Karpas-422 (cell line): ENCODE measurements around the gene GNAL. TPM values are rescaled to one million over a fixed set of nuclear protein-coding genes. Genes with fewer than 3 reads are reported as not detected.

Experiments
- DNase-seq: peaks from one replicate; pipeline ENCODE4 v3.0.0-alpha.2; 2015
- H2AFZ ChIP-seq: fragments of 200-600 bp; sonication (generic); 2 replicates; pipeline ENCODE4 v1.6.1; 2014; ENCODE audit warnings: antibody characterized with exemption, low read length, mixed read lengths
- H3K27ac ChIP-seq: fragments of 200-600 bp; sonication (generic); 2 replicates; pipeline ENCODE4 v1.5.1; 2014; ENCODE audit warnings: mild to moderate bottlenecking, low read length, moderate library complexity
- H3K27me3 ChIP-seq: fragments of 200-600 bp; sonication (generic); 2 replicates; pipeline ENCODE4 v1.6.1; 2014; ENCODE audit warnings: low read length, mixed read lengths
- H3K36me3 ChIP-seq: fragments of 200-600 bp; sonication (generic); 2 replicates; pipeline ENCODE4 v1.6.1; 2014; ENCODE audit warnings: low read length, mixed read lengths; ENCODE audit not compliant: insufficient read depth
- H3K4me1 ChIP-seq: fragments of 200-600 bp; sonication (generic); 2 replicates; pipeline ENCODE4 v1.6.1; 2014; ENCODE audit warnings: mild to moderate bottlenecking, low read length, mixed read lengths
- H3K4me2 ChIP-seq: fragments of 200-600 bp; sonication (generic); 2 replicates; pipeline ENCODE4 v1.6.1; 2014; ENCODE audit warnings: low read length, low read depth, mild to moderate bottlenecking; ENCODE audit not compliant: poor library complexity, severe bottlenecking
- H3K4me3 ChIP-seq: fragments of 200-600 bp; sonication (generic); 2 replicates; pipeline ENCODE4 v1.5.1; 2014; ENCODE audit warnings: mild to moderate bottlenecking, antibody characterized with exemption, low read length, mixed read lengths
- H3K79me2 ChIP-seq: fragments of 200-600 bp; sonication (generic); 2 replicates; pipeline ENCODE4 v1.6.1; 2014; ENCODE audit warnings: mild to moderate bottlenecking, low read length, mixed read lengths
- H3K9ac ChIP-seq: fragments of 200-600 bp; sonication (generic); 2 replicates; pipeline ENCODE4 v1.6.0; 2014; ENCODE audit warnings: low read length
- H3K9me2 ChIP-seq: fragments of 200-600 bp; sonication (generic), shearing (Covaris generic); replicated peaks from 2 replicates; pipeline ENCODE4 v1.6.0; 2014; ENCODE audit warnings: mild to moderate bottlenecking, low read length, moderate library complexity; ENCODE audit not compliant: insufficient read depth
- H3K9me3 ChIP-seq: fragments of 300-700, 200-600 bp; sonication (generic); 2 replicates; pipeline ENCODE4 v1.6.1; 2014; ENCODE audit warnings: low read length, mixed read lengths
- H4K20me1 ChIP-seq: fragments of 200-600 bp; sonication (generic); 2 replicates; pipeline ENCODE4 v1.6.1; 2014; ENCODE audit warnings: mild to moderate bottlenecking, antibody characterized with exemption, low read length, low read depth; ENCODE audit not compliant: insufficient read depth
- total RNA-seq: library from RNA; depleted of rRNA; stranded (reverse); fragments of >200 nt; shearing (Covaris generic); gene quantifications from 2 replicates; pipeline ENCODE4 v1.2.3, GENCODE V29; 2014; ENCODE audit warnings: low replicate concordance

GNAL gene
- total RNA-seq, 1 experiment from 2014 or later = not detected

DNA sequence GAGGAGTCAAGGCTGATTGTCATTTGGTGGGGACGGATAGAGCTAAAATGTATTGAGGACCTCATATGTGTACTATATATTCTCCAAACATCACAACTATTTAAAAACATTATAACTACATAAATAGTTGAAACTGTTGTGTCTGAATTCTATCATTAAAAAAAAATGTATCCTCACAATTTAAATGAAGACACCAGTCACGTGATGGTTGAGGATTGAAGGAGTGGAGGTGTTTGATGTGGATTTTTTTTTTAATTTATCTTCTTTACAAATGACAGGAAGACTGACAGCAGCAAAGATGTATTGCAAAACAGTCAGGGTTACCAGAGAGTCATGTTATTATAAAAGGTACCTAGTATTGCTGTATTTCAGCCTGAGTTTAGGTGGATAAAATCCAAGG, 30.0 kb downstream of the GNAL start:
- H3K27ac ChIP-seq = no peak overlapping the region
- no peak for DNase-seq
- H3K9me3 ChIP-seq = no peaks in the 10 kb centered on the region
- no peak overlapping the region for H3K4me2 ChIP-seq
- H3K36me3 ChIP-seq = no peaks in the 10 kb centered on the region
- H3K9ac ChIP-seq = no peak overlapping the region
- no peaks in the 10 kb centered on the region for H3K27me3 ChIP-seq
- no peaks in the 10 kb centered on the region for H3K9me2 ChIP-seq
- no peaks in the 10 kb centered on the region for H4K20me1 ChIP-seq
- H3K4me3 ChIP-seq = no peak overlapping the region
- no peaks in the 10 kb centered on the region for H3K4me1 ChIP-seq
- no peaks in the 10 kb centered on the region for H3K79me2 ChIP-seq
- H2AFZ ChIP-seq = no peak overlapping the region

DNA sequence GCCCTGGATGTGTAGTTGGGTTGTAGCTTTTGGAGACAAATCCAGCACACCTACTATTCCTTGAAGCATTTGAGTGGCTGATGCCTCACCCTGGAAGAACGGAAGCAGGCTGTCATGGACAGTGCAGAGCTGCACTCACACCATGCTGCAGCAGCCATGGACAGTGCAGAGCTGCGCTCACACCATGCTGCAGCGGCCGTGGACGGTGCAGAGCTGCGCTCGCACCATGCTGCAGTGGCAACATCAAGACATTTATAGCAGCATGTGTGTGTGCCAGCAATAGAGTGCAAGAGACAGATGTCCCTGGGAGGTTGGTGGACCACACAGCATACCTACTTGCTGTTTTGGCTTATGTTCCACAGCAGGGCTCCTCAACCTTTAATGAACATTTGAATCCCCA, 30.6 kb downstream of the GNAL start:
- no peaks in the 10 kb centered on the region for H3K36me3 ChIP-seq
- H3K9ac ChIP-seq = no peak overlapping the region
- no peak overlapping the region for H2AFZ ChIP-seq
- H3K4me3 ChIP-seq = no peak overlapping the region
- no peaks in the 10 kb centered on the region for H3K27me3 ChIP-seq
- H3K9me3 ChIP-seq = no peaks in the 10 kb centered on the region
- no peaks in the 10 kb centered on the region for H4K20me1 ChIP-seq
- no peaks in the 10 kb centered on the region for H3K9me2 ChIP-seq
- DNase-seq = no peak
- H3K79me2 ChIP-seq = no peaks in the 10 kb centered on the region
- no peak overlapping the region for H3K27ac ChIP-seq
- no peak overlapping the region for H3K4me2 ChIP-seq
- H3K4me1 ChIP-seq = no peaks in the 10 kb centered on the region

DNA sequence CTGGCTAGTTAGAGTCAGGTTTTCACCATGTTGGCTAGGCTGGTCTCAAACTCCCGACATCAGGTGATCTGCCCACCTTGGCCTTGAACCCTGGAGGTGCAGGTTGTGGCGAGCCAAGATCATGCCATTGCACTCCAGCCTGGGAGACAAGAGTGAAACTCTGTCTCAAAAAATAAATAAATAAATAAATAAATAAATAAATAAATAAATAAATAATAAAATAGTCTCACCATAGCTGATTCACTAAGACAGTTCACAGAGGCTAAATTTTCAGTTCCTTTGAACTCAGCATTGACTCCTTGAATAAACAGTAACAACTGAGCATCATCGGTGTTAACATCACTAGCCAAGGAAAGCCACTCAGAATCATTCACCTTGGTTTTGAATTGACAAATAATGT, 32.7 kb downstream of the GNAL start:
- no peaks in the 10 kb centered on the region for H3K9me2 ChIP-seq
- H3K4me3 ChIP-seq = no peak overlapping the region
- no peaks in the 10 kb centered on the region for H3K27me3 ChIP-seq
- H2AFZ ChIP-seq = no peak overlapping the region
- H3K79me2 ChIP-seq = no peaks in the 10 kb centered on the region
- H3K36me3 ChIP-seq = no peaks in the 10 kb centered on the region
- no peaks in the 10 kb centered on the region for H3K4me1 ChIP-seq
- H4K20me1 ChIP-seq = no peaks in the 10 kb centered on the region
- DNase-seq = no peak
- H3K27ac ChIP-seq = no peak overlapping the region
- no peak overlapping the region for H3K9ac ChIP-seq
- H3K9me3 ChIP-seq = no peaks in the 10 kb centered on the region
- H3K4me2 ChIP-seq = no peak overlapping the region

DNA sequence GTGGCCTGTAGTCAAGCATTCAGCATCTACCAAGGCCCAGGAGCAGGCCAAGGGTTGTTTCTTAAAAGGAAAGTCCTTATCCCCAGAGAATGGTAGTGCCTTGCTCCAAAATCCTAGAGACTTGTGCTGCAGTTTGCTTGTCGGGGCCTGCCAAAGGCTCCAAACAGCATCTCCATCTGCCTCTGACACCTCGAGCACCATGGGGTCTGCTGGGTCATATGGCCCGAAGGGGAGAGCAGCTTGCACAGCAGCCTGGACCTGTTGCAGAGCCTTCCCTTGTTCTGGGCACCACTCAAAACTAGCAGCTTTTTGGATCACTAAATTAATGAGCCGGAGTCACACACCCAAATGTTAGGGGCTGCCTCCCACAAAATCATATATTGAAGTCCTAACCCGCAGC, 35.7 kb downstream of the GNAL start:
- Histone ChIP-seq H3K36me3 (no peaks in the 10 kb centered on the region), H3K9me2 (no peaks in the 10 kb centered on the region), H4K20me1 (no peaks in the 10 kb centered on the region), H3K27me3 (no peaks in the 10 kb centered on the region), H3K27ac (no peak overlapping the region), H3K79me2 (no peaks in the 10 kb centered on the region), H3K4me1 (no peaks in the 10 kb centered on the region), H3K9ac (no peak overlapping the region), H3K4me3 (no peak overlapping the region), H2AFZ (no peak overlapping the region), H3K4me2 (no peak overlapping the region), H3K9me3 (no peaks in the 10 kb centered on the region)
- no peak for DNase-seq

DNA sequence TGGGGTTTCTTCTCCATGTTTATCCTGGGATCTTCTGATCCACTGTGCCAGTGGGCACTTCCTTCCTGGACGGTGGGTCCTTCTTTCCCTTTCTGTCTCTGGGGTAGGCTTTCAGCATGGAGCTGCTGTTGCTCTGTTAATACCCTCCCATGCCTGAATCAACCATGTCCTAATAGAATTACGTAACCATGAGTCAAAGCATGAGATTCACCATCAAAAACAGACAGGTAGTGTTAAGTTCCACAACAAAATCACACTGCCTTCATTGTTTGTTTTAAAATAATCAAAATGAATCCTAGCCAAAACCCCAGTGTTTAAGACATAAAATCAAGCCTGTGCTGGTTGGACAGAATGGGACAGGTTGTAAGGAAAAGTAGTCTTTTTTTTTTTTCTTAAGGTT, 37.5 kb downstream of the GNAL start:
- Histone ChIP-seq H3K27ac (no peak overlapping the region), H3K9me3 (no peaks in the 10 kb centered on the region), H3K36me3 (no peaks in the 10 kb centered on the region), H2AFZ (no peak overlapping the region), H3K4me2 (no peak overlapping the region), H3K27me3 (no peaks in the 10 kb centered on the region), H3K9ac (no peak overlapping the region), H3K9me2 (no peaks in the 10 kb centered on the region), H4K20me1 (no peaks in the 10 kb centered on the region), H3K4me3 (no peak overlapping the region), H3K4me1 (no peaks in the 10 kb centered on the region), H3K79me2 (no peaks in the 10 kb centered on the region)
- no peak for DNase-seq

DNA sequence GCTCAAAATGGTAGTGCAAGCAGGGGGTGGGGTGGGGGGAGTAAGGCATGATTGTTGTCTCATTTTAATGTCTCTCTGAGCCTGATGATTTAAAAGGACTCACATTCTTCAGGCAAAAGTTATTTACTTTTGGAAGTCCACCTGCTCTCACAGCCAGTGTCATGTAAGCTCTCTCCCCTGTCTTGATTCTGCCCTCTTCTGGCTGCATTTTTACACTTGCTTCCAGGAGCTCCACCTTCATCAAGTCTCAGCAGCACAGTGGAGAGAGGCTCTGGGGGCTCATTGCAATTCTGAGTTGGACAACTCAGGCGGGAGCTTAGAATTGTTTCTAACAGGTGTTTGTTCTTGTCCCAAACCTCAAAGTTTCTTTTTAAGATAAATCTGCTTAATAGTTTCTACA, 39.2 kb downstream of the GNAL start:
- peak; percentile 56 for DNase-seq

DNA sequence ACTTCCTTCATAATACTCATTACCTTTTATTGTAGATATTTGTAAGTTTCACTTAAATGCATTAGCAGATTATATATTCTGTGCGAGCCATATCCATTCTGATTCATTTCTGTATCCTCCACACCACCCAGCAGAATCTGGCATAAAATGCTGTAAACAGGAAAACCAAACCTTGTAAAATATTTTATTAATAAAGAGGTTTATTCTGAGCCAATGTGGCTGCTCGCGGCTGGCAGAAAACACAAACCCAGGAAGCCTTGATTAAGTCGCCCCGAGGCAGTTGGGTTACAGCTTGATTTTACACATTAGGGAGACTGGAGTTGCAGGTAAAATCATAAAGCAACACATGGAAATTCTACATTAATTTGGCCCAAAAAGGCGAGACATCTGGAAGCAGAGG, 40.5 kb downstream of the GNAL start:
- H3K9ac ChIP-seq = no peak overlapping the region
- H3K79me2 ChIP-seq = no peaks in the 10 kb centered on the region
- no peaks in the 10 kb centered on the region for H3K9me2 ChIP-seq
- no peak overlapping the region for H3K27ac ChIP-seq
- H3K27me3 ChIP-seq = no peaks in the 10 kb centered on the region
- H3K9me3 ChIP-seq = no peaks in the 10 kb centered on the region
- H3K4me2 ChIP-seq = no peak overlapping the region
- H3K4me1 ChIP-seq = no peaks in the 10 kb centered on the region
- no peaks in the 10 kb centered on the region for H3K36me3 ChIP-seq
- H2AFZ ChIP-seq = no peak overlapping the region
- no peak for DNase-seq
- H3K4me3 ChIP-seq = no peak overlapping the region
- H4K20me1 ChIP-seq = no peaks in the 10 kb centered on the region

More for the DNA sequence above, 39.2 kb downstream of the GNAL start:
- no peaks in the 10 kb centered on the region for H3K27me3 ChIP-seq
- H3K9ac ChIP-seq = no peak overlapping the region
- no peak overlapping the region for H3K4me3 ChIP-seq
- no peaks in the 10 kb centered on the region for H3K4me1 ChIP-seq
- H3K27ac ChIP-seq = no peak overlapping the region
- no peaks in the 10 kb centered on the region for H4K20me1 ChIP-seq
- H3K36me3 ChIP-seq = no peaks in the 10 kb centered on the region
- H3K4me2 ChIP-seq = no peak overlapping the region
- H3K9me2 ChIP-seq = no peaks in the 10 kb centered on the region
- H3K79me2 ChIP-seq = no peaks in the 10 kb centered on the region
- no peak overlapping the region for H2AFZ ChIP-seq
- H3K9me3 ChIP-seq = no peaks in the 10 kb centered on the region

DNA sequence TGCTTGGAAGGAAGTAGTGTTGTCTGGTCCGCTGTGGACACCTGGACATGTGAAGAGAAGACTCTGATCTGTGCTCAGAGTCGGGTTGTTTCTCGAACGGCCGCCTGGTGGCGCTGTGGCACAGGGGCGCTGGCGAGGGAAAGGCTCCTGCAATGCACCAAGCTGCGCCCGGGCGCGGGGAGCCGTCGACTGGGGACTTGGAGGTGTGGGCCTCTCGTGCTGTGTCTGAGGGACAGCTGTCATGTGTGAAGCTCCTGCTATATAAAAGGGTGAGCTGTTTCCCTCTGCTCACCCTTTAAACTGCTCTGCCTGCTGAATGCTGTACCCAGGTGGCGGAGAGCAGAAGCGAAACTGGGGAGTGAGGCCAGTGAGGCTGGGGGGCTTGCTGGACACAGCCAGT, 44.0 kb downstream of the GNAL start:
- H2AFZ ChIP-seq = no peak overlapping the region

DNA sequence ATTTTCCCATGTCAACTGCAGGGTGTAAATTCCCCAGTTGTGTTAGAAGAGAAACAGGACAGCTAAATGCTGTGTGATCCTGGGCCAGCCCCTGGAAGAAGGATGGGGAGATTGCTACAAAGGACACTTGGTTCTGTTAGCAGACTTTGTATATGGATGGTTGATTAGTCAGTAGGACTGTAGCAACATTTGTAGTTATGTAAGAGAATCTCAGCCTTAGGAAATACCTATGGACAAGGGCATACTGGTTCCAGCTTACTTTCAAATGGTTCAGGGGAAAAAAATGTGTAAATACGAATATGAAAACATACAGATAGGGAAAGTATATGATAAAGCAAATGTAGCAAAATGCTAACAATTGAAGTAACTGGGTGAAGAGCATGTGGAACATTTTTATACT, 47.6 kb downstream of the GNAL start:
- Histone ChIP-seq H3K27ac (no peak overlapping the region), H3K9me2 (no peaks in the 10 kb centered on the region)

More for the DNA sequence above, 44.0 kb downstream of the GNAL start:
- Histone ChIP-seq H3K79me2 (no peaks in the 10 kb centered on the region), H3K27ac (no peak overlapping the region), H3K9me2 (no peaks in the 10 kb centered on the region), H3K9ac (no peak overlapping the region), H3K4me2 (no peak overlapping the region), H3K27me3 (no peaks in the 10 kb centered on the region), H3K36me3 (no peaks in the 10 kb centered on the region), H3K9me3 (no peaks in the 10 kb centered on the region), H3K4me1 (no peaks in the 10 kb centered on the region), H4K20me1 (no peaks in the 10 kb centered on the region), H3K4me3 (no peak overlapping the region)
- peak; percentile 83 for DNase-seq

More for the DNA sequence above, 47.6 kb downstream of the GNAL start:
- Histone ChIP-seq H3K9me3 (no peaks in the 10 kb centered on the region), H3K4me3 (no peak overlapping the region), H3K9ac (no peak overlapping the region), H3K79me2 (no peaks in the 10 kb centered on the region), H3K4me2 (no peak overlapping the region), H2AFZ (no peak overlapping the region), H4K20me1 (no peaks in the 10 kb centered on the region), H3K4me1 (no peaks in the 10 kb centered on the region), H3K36me3 (no peaks in the 10 kb centered on the region), H3K27me3 (no peaks in the 10 kb centered on the region)
- DNase-seq = no peak
